ENCODE measurements around the gene TFDP2. TPM values are rescaled to one million over a fixed set of nuclear protein-coding genes. Genes with fewer than 3 reads are reported as not detected.

The TFDP2 gene
- total RNA-seq, 2 experiments from 2014 or later, result 27.4 to 27.8 TPM

- intact Hi-C loops (cut with micrococcal nuclease), result no loop called here
- H3K27ac Mint-ChIP-seq, result no peak overlapping the region
- ATAC-seq (no peak), DNase-seq (no peak)
- ChIA-PET CTCF (interaction anchor here (1.2 kb wide), 1 partner anchor 10 kb away, joined by 3 read pairs; no protein-coding TSS in a partner anchor), POLR2A (no interaction called here)
- TF ChIP-seq CTCF (IDR thresholded peaks at IDR 0.05), result no peak
- H3K36me3 Mint-ChIP-seq (ENCODE audit: low read depth), result peaks cover 5% of the 10 kb centered on the region
- no peaks in the 10 kb centered on the region for H3K27me3 Mint-ChIP-seq
- peaks cover 5% of the 10 kb centered on the region for H3K4me1 Mint-ChIP-seq (ENCODE audit: low read depth)
- H3K4me3 Mint-ChIP-seq, result no peak overlapping the region
- no peaks in the 10 kb centered on the region for H3K9me3 Mint-ChIP-seq
Measured at GRCh38 chr3:142051351-142051750, 98.0 kb downstream of the TFDP2 start.

GRCh38 chr3:142047021-142047369 is 102.3 kb downstream of the TFDP2 start:
- Mint-ChIP-seq H3K36me3 (ENCODE audit: low read depth) (no peaks in the 10 kb centered on the region), H3K27me3 (no peaks in the 10 kb centered on the region), H3K4me3 (no peak overlapping the region), H3K27ac (no peak overlapping the region), H3K4me1 (ENCODE audit: low read depth) (no peaks in the 10 kb centered on the region), H3K9me3 (no peaks in the 10 kb centered on the region)
- ATAC-seq (no peak), DNase-seq (no peak)
- CTCF ChIA-PET, result no interaction called here
- POLR2A ChIA-PET, result interaction anchor here (0.6 kb wide), 1 partner anchor 73 kb away, joined by 3 read pairs; no protein-coding TSS in a partner anchor
- TF ChIP-seq CTCF (IDR thresholded peaks at IDR 0.05), result no peak
- intact Hi-C loops (cut with micrococcal nuclease), result no loop called here

- ChIA-PET POLR2A (interaction anchor here (0.6 kb wide), 1 partner anchor 74 kb away, joined by 3 read pairs; no protein-coding TSS in a partner anchor), CTCF (no interaction called here)
- Mint-ChIP-seq H3K27me3 (no peaks in the 10 kb centered on the region), H3K4me1 (ENCODE audit: low read depth) (no peaks in the 10 kb centered on the region), H3K27ac (no peak overlapping the region), H3K9me3 (no peaks in the 10 kb centered on the region), H3K4me3 (no peak overlapping the region), H3K36me3 (ENCODE audit: low read depth) (no peaks in the 10 kb centered on the region)
- intact Hi-C loops (cut with micrococcal nuclease), result no loop called here
- ATAC-seq (no peak), DNase-seq (no peak)
- TF ChIP-seq CTCF (IDR thresholded peaks at IDR 0.05), result no peak
Measured at GRCh38 chr3:142046320-142047020, 102.9 kb downstream of the TFDP2 start.

- Mint-ChIP-seq H3K27me3 (no peaks in the 10 kb centered on the region), H3K4me1 (ENCODE audit: low read depth) (peaks cover 4% of the 10 kb centered on the region), H3K27ac (no peak overlapping the region), H3K4me3 (no peak overlapping the region), H3K36me3 (ENCODE audit: low read depth) (no peaks in the 10 kb centered on the region), H3K9me3 (no peaks in the 10 kb centered on the region)
- CTCF ChIA-PET, result interaction anchor here (0.7 to 1.3 kb wide), 3 partner anchors 9 to 86 kb away, joined by 3 to 4 read pairs (median 4); no protein-coding TSS in a partner anchor
- TF ChIP-seq CTCF (IDR thresholded peaks at IDR 0.05), result no peak
- intact Hi-C loops (cut with micrococcal nuclease), result no loop called here
- DNase-seq (no peak), ATAC-seq (no peak)
- POLR2A ChIA-PET, result no interaction called here
Measured at GRCh38 chr3:142040941-142041491, 108.3 kb downstream of the TFDP2 start.

- Mint-ChIP-seq H3K27ac (no peak overlapping the region), H3K9me3 (no peaks in the 10 kb centered on the region), H3K4me3 (no peak overlapping the region), H3K4me1 (ENCODE audit: low read depth) (no peaks in the 10 kb centered on the region), H3K27me3 (no peaks in the 10 kb centered on the region), H3K36me3 (ENCODE audit: low read depth) (no peaks in the 10 kb centered on the region)
- intact Hi-C loops (cut with micrococcal nuclease), result no loop called here
- ATAC-seq (no peak), DNase-seq (no peak)
- no peak for TF ChIP-seq CTCF (IDR thresholded peaks at IDR 0.05)
- ChIA-PET POLR2A (no interaction called here), CTCF (no interaction called here)
Measured at GRCh38 chr3:142035308-142035922, 113.9 kb downstream of the TFDP2 start.

Data from activated CD8-positive, alpha-beta T cell treated with anti-CD3 and anti-CD28 coated beads for 36 hours (primary cell).